K562 (cell line): ENCODE results near the gene TOM1. TPM values are rescaled to one million over a fixed set of nuclear protein-coding genes. Genes with fewer than 3 reads are reported as not detected.

Source experiments
- CHD1 ChIP-seq: fragments of 200-600 bp; sonication (generic); IDR thresholded peaks from one replicate; pipeline ENCODE4 v1.6.1; 2012; ENCODE audit warnings: mild to moderate bottlenecking, moderate library complexity, low read length, inconsistent platforms
- CHD4 ChIP-seq: fragments of 200-600 bp; sonication (generic); IDR thresholded peaks from 3 replicates; pipeline ENCODE4 v1.6.1; 2012; ENCODE audit warnings: low read depth, mild to moderate bottlenecking, mixed read lengths, low read length, inconsistent platforms; ENCODE audit not compliant: insufficient read depth, insufficient replicate concordance, poor library complexity, severe bottlenecking
- DNMT1 ChIP-seq: fragments of 450-650 bp; IDR thresholded peaks from 2 replicates; pipeline ENCODE4 v1.6.1; 2016; ENCODE audit warnings: antibody characterized with exemption, mild to moderate bottlenecking
- E2F3 ChIP-seq: fragments of 250-450 bp; sonication (Bioruptor Pico); IDR thresholded peaks from 2 replicates; pipeline ENCODE4 v1.4.0; 2020; ENCODE audit warnings: mild to moderate bottlenecking
- MAFG ChIP-seq: fragments of 450-650 bp; conservative IDR thresholded peaks from 2 replicates; pipeline ENCODE4 v1.6.1; 2016; ENCODE audit warnings: missing genetic modification characterization, missing compliant biosample characterization
- MIER1 ChIP-seq: fragments of 450-650 bp; IDR thresholded peaks from 2 replicates; pipeline ENCODE4 v1.6.1; 2016; ENCODE audit warnings: antibody characterized with exemption, mild to moderate bottlenecking, low read depth
- NFRKB ChIP-seq: fragments of 450-650 bp; IDR thresholded peaks from 2 replicates; pipeline ENCODE4 v1.6.1; 2016; ENCODE audit warnings: low read depth
- PHTF2 ChIP-seq: fragments of 250-450 bp; sonication (Bioruptor Pico); IDR thresholded peaks from 2 replicates; pipeline ENCODE4 v1.5.0; 2021; ENCODE audit warnings: mild to moderate bottlenecking
- SP2 ChIP-seq: IDR thresholded peaks from 2 replicates; pipeline ENCODE4 v1.6.1; 2011; ENCODE audit warnings: mild to moderate bottlenecking, low read depth, low read length, moderate library complexity; ENCODE audit not compliant: poor library complexity, severe bottlenecking; ENCODE audit errors: extremely low read depth
- polyA plus RNA-seq, 8 experiments: library from polyadenylated mRNA; depleted of rRNA in 4 of 8; stranded (reverse) in 5 of 8; unstranded in 3 of 8; fragments of >200 nt; fragmentation: Nextera tagmentation in 2 of 8; fragmentation: Illumina TruSeq in 1 of 8; extraction: Ambion mirVana in 2 of 8; extraction: Trizol in 1 of 8; gene quantifications; 2 replicates each; pipeline versions ENCODE4 v1.2.1 to v1.2.3, GENCODE V29; 2011 to 2014; ENCODE audit warnings: inconsistent platforms in 1 of 8, missing spikeins in 1 of 8
- total RNA-seq, 7 experiments: library from RNA; depleted of rRNA in 6 of 7; stranded (reverse); fragments of >200 nt in 6 of 7; fragmentation: Illumina TruSeq in 2 of 7; extraction: Trizol in 2 of 7; gene quantifications; 2 replicates each; pipeline versions ENCODE4 v1.2.1 to v1.2.3, GENCODE V29; 2011 to 2021; ENCODE audit warnings: low replicate concordance in 1 of 7
- TF ChIP-seq, protein P1 (sequence below), 2 experiments: IDR thresholded peaks; 2 replicates each; pipeline ENCODE4 v1.6.1; 2011; ENCODE audit warnings: borderline replicate concordance in 1 of 2, control low read depth in 1 of 2, low read depth in 1 of 2, low read length in 1 of 2, mild to moderate bottlenecking in 1 of 2, mixed read lengths in 1 of 2, moderate library complexity in 1 of 2; ENCODE audit not compliant: insufficient read depth in 1 of 2, insufficient read length in 1 of 2, poor library complexity in 1 of 2, severe bottlenecking in 1 of 2; ENCODE audit errors: extremely low read depth in 1 of 2

The TOM1 gene
- total and polyA plus RNA-seq, 9 of the 15 experiments (the other 6 are each of a cell fraction or from before 2014, with no cell fraction given), result 0.64 to 20.6 (median 12.0) TPM

DNA sequence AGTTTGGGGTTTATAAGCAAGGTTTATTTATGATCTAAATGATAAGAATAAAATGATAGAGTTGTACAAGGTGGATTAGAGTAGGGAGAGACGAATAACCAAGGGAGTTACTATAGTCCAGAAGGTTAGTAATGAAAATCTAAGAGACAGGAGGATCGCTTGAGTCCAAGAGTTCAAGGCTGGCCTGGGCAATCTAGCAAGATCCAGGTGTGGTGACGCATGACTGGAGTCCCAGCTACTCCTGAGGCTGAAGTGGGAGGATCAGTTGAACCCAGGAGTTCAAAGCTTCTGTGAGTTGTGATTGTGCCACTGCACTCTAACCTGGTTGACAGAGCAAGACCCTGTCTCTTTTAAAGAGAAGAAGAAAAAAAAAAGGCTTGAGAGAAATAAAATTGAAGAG lies 30.1 kb upstream of the TOM1 start (continued):
- TF ChIP-seq, protein P1, sequence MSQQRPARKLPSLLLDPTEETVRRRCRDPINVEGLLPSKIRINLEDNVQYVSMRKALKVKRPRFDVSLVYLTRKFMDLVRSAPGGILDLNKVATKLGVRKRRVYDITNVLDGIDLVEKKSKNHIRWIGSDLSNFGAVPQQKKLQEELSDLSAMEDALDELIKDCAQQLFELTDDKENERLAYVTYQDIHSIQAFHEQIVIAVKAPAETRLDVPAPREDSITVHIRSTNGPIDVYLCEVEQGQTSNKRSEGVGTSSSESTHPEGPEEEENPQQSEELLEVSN (IDR thresholded peaks at IDR 0.05; ENCODE audit: borderline replicate concordance in 1 of 2, extremely low read depth in 1 of 2, insufficient read depth in 1 of 2, insufficient read length in 1 of 2, low read depth in 1 of 2, low read length in 1 of 2, poor library complexity in 1 of 2, severe bottlenecking in 1 of 2), result no peak
- TF ChIP-seq E2F3 (CRISPR knock-in tag) (no peak), SP2 (no peak), MIER1 (no peak), CHD1 (no peak), MAFG (no peak), DNMT1 (no peak), PHTF2 (CRISPR knock-in tag) (no peak), CHD4 (no peak), NFRKB (no peak)
